Astrocyte (in vitro differentiated cells and primary cell): ENCODE data around the gene TBC1D5. TPM values are rescaled to one million over a fixed set of nuclear protein-coding genes. Genes with fewer than 3 reads are reported as not detected.

Source experiments
- DNase-seq: peaks from one replicate; pipeline ENCODE4 v3.0.0-alpha.2; 2010; ENCODE audit warnings: low read depth
- FAIRE-seq: peaks from 2 replicates; lab custom pipeline; 2011; peaks lifted over from hg19 to GRCh38; lab: Jason Lieb, UNC
- H2AFZ ChIP-seq: 2 replicates; pipeline ENCODE4 v1.6.0; 2012; ENCODE audit warnings: low read depth, low read length, inconsistent platforms
- H3K27ac ChIP-seq: 2 replicates; pipeline ENCODE4 v1.5.1; 2011; ENCODE audit warnings: low read depth, low read length, inconsistent platforms
- H3K27me3 ChIP-seq: 2 replicates; pipeline ENCODE4 v1.6.0; 2011; ENCODE audit warnings: low read length, inconsistent platforms; ENCODE audit not compliant: insufficient read depth
- H3K36me3 ChIP-seq: 2 replicates; pipeline ENCODE4 v1.5.1; 2011; ENCODE audit warnings: low read length, inconsistent platforms; ENCODE audit not compliant: insufficient read depth
- H3K4me1 ChIP-seq: 2 replicates; pipeline ENCODE4 v1.5.1; 2011; ENCODE audit warnings: low read length, inconsistent platforms; ENCODE audit not compliant: insufficient read depth
- H3K4me2 ChIP-seq: 2 replicates; pipeline ENCODE4 v1.6.0; 2012; ENCODE audit warnings: low read length, inconsistent platforms
- H3K4me3 ChIP-seq: 2 replicates; pipeline ENCODE4 v1.5.1; 2011; ENCODE audit warnings: low read depth, mild to moderate bottlenecking, low read length, inconsistent platforms; ENCODE audit not compliant: insufficient read depth
- H3K79me2 ChIP-seq: 2 replicates; pipeline ENCODE4 v1.6.0; 2012; ENCODE audit warnings: mild to moderate bottlenecking, low read length, inconsistent platforms; ENCODE audit not compliant: insufficient read depth
- H3K9ac ChIP-seq: 2 replicates; pipeline ENCODE4 v1.6.0; 2012; ENCODE audit warnings: mild to moderate bottlenecking, low read length, inconsistent platforms
- H3K9me3 ChIP-seq: 2 replicates; pipeline ENCODE4 v1.5.1; 2012; ENCODE audit warnings: low read depth, mild to moderate bottlenecking, low read length, inconsistent platforms; ENCODE audit not compliant: insufficient read depth
- H4K20me1 ChIP-seq: 2 replicates; pipeline ENCODE4 v1.6.0; 2012; ENCODE audit warnings: low read length, inconsistent platforms; ENCODE audit not compliant: insufficient read depth
- H3K27ac Mint-ChIP-seq: one replicate; pipeline ENCODE4 v1.8.0; 2021; ENCODE audit warnings: mild to moderate bottlenecking, mixed read lengths; ENCODE audit not compliant: unreplicated experiment
- H3K27me3 Mint-ChIP-seq: one replicate; pipeline ENCODE4 v1.8.0; 2021; ENCODE audit warnings: low read depth, mixed read lengths; ENCODE audit not compliant: unreplicated experiment
- H3K36me3 Mint-ChIP-seq: one replicate; pipeline ENCODE4 v1.8.0; 2021; ENCODE audit warnings: low read depth, mixed read lengths; ENCODE audit not compliant: unreplicated experiment
- H3K4me1 Mint-ChIP-seq: one replicate; pipeline ENCODE4 v1.8.0; 2021; ENCODE audit warnings: low read depth, mixed read lengths; ENCODE audit not compliant: unreplicated experiment
- H3K4me3 Mint-ChIP-seq: one replicate; pipeline ENCODE4 v1.8.0; 2021; ENCODE audit warnings: mild to moderate bottlenecking, moderate library complexity, mixed read lengths; ENCODE audit not compliant: unreplicated experiment
- H3K9me3 Mint-ChIP-seq: one replicate; pipeline ENCODE4 v1.8.0; 2021; ENCODE audit warnings: mild to moderate bottlenecking, mixed read lengths; ENCODE audit not compliant: unreplicated experiment
- CTCF ChIP-seq: IDR thresholded peaks from 2 replicates; pipeline ENCODE4 v1.5.1; 2011; ENCODE audit warnings: low read depth, mild to moderate bottlenecking, inconsistent platforms, low read length, moderate library complexity; ENCODE audit not compliant: insufficient read depth
- EZH2 ChIP-seq: IDR thresholded peaks from 2 replicates; pipeline ENCODE4 v1.6.1; 2012; ENCODE audit warnings: mild to moderate bottlenecking, low read length, inconsistent platforms; ENCODE audit not compliant: insufficient read depth
- total RNA-seq: library from RNA; stranded (reverse); gene quantifications from 2 replicates; pipeline ENCODE4 v1.2.1, GENCODE V29; 2021

TBC1D5 gene
- total RNA-seq, 1 donor from 2014 or later, result 23.0 TPM

GRCh38 chr3:17432236-17432635 is 310.2 kb downstream of the TBC1D5 start:
- Histone ChIP-seq H3K27ac (no peak overlapping the region), H3K79me2 (no peaks in the 10 kb centered on the region), H3K4me2 (no peak overlapping the region), H3K27me3 (no peaks in the 10 kb centered on the region), H4K20me1 (no peaks in the 10 kb centered on the region), H3K36me3 (no peaks in the 10 kb centered on the region), H3K9ac (no peak overlapping the region), H3K4me1 (no peaks in the 10 kb centered on the region), H2AFZ (no peak overlapping the region), H3K4me3 (no peak overlapping the region), H3K9me3 (no peaks in the 10 kb centered on the region)
- Mint-ChIP-seq H3K27me3 (no peaks in the 10 kb centered on the region), H3K4me3 (no peak overlapping the region), H3K4me1 (peaks cover 7% of the 10 kb centered on the region), H3K27ac (no peak overlapping the region), H3K36me3 (peaks cover 5% of the 10 kb centered on the region), H3K9me3 (peaks cover 6% of the 10 kb centered on the region)
- TF ChIP-seq EZH2 (no peak), CTCF (no peak)
- DNase-seq (no peak), FAIRE-seq (no peak)

GRCh38 chr3:17431484-17432045 is 310.9 kb downstream of the TBC1D5 start:
- H3K27ac Mint-ChIP-seq, result no peak overlapping the region
- FAIRE-seq, result no peak
- H2AFZ ChIP-seq, result no peak overlapping the region

More at GRCh38 chr3:17431484-17432045, 310.9 kb downstream of the TBC1D5 start:
- peaks cover 5% of the 10 kb centered on the region for H3K36me3 Mint-ChIP-seq
- peaks cover 7% of the 10 kb centered on the region for H3K4me1 Mint-ChIP-seq
- no peak overlapping the region for H3K4me3 Mint-ChIP-seq
- H3K4me2 ChIP-seq, result no peak overlapping the region
- H3K27me3 ChIP-seq, result no peaks in the 10 kb centered on the region
- H3K36me3 ChIP-seq, result no peaks in the 10 kb centered on the region
- TF ChIP-seq EZH2, result no peak
- no peak for TF ChIP-seq CTCF
- no peak for DNase-seq
- no peaks in the 10 kb centered on the region for H3K4me1 ChIP-seq
- H3K9me3 ChIP-seq, result no peaks in the 10 kb centered on the region
- no peak overlapping the region for H3K27ac ChIP-seq
- no peaks in the 10 kb centered on the region for H3K79me2 ChIP-seq
- H3K9me3 Mint-ChIP-seq, result peaks cover 6% of the 10 kb centered on the region
- no peaks in the 10 kb centered on the region for H4K20me1 ChIP-seq
- H3K27me3 Mint-ChIP-seq, result no peaks in the 10 kb centered on the region
- no peak overlapping the region for H3K9ac ChIP-seq
- H3K4me3 ChIP-seq, result no peak overlapping the region
